NCI-H1417 (cell line): Measurements from ENCODE around the gene PCDHGC4.

Experiments used
- DNase-seq, 3 experiments: peaks; one replicate each; lab custom pipeline; 2025; lab: John Stamatoyannopoulos, UW

The PCDHGC4 gene

DNA sequence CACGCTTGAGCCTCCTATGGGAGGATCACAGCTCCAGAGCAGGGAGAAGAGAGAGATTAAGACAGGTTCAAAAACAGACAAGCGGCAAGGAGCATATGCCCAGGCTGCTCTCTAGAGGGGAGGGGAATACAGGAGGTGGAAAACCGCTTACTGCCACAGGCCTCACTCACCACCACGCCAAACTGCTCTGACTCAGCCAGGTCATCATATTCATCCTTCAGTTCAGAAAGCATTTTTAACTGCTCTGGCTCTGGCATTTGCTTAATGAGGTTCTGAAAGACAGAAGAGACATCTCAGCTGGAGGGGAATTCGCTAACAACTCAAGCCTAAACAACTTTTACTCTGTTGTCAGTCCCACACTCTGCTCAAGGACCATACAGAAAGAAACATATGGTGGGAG is 44.2 kb downstream of the PCDHGC4 start:
- DNase-seq, result no peak

DNA sequence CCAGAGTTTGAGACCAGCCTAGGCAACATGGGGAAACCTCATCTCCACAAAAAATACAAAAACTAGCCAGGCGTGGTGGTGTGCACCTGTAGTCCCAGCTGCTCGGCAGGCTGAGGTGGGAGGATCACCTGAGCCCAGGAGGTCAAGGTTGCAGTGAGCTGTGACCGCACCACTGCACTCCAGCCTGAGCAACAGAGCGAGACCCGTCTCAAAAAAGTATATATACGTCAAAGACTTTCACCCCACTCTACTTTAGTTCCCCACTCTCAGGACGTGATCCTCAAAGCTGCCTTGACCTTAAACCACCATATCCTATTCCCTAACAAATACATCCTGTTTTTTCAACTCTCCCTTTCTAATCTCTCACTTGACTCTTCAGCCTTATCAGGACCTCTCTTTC is 45.0 kb downstream of the PCDHGC4 start:
- DNase-seq, result no peak

DNA sequence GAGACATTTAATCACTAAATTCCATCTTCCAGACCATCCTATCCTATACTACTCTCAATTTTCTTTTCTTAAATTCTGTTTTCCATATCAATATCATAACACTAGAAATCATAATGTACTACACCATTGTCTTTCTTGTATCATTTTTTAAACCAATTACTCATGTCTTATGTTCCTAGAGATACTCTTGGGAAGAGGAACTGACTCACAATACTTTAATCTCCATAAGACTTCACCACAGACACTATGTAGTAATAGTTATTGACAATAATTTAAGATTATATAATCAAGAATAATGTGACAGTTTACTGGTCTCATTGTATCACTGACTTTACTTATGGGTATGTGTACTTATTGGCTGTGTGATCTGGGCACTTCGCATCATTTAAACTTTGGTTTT is 47.9 kb downstream of the PCDHGC4 start:
- no peak for DNase-seq

DNA sequence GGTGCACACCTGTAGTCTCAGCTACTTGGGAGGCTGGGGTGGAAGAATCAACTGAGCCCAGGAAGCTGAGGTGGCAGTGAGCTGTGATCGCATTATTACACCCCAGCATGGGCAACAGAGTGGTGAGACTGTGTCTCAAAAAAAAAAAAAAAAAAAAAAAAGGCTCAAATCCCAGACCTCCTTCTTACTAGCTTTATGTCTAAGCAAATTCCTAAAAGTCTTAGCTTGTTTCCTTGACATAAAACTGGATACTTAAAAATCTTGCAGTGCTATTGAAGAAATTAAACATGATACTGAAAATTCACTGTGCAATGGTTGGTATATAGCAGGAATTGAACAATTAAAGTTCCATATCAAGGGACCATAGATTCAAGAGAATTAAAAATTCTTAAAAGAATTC is 49.1 kb downstream of the PCDHGC4 start:
- no peak for DNase-seq

DNA sequence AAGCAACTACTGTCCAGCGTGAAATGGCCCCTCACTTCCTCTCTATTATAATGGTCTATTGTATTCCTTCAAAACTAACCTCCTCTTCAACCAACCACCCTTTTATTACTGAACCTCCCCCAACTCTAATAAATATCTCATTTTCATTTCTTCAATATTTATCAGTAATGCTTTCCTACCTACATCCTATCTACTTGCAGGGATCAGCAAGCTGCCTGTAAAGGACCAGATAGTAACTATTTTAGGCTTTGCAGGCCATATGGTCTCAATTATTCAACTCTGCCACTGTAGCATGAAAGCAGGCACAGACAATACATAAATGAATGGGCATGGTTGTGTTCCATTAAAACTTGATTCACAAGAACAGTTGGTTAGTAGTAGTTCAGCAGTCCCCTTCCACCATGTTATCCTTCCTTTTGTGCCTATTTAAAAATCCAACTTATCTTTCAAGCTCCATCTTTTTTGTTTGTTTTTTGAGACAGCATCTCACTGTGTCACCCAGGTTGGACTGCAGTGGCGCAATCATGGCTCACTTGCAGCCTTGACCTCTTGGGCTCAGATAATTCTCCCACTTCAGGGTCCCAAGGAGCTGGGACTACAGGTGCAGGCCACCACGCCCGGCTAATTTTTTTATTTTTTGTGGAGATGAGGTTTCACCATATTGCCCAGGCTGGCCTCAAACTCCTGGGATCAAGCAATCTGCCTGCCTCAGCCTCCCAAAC is 49.8 kb downstream of the PCDHGC4 start:
- DNase-seq, result no peak
